ENCODE data around the gene RAD9A.

Gene RAD9A

DNA sequence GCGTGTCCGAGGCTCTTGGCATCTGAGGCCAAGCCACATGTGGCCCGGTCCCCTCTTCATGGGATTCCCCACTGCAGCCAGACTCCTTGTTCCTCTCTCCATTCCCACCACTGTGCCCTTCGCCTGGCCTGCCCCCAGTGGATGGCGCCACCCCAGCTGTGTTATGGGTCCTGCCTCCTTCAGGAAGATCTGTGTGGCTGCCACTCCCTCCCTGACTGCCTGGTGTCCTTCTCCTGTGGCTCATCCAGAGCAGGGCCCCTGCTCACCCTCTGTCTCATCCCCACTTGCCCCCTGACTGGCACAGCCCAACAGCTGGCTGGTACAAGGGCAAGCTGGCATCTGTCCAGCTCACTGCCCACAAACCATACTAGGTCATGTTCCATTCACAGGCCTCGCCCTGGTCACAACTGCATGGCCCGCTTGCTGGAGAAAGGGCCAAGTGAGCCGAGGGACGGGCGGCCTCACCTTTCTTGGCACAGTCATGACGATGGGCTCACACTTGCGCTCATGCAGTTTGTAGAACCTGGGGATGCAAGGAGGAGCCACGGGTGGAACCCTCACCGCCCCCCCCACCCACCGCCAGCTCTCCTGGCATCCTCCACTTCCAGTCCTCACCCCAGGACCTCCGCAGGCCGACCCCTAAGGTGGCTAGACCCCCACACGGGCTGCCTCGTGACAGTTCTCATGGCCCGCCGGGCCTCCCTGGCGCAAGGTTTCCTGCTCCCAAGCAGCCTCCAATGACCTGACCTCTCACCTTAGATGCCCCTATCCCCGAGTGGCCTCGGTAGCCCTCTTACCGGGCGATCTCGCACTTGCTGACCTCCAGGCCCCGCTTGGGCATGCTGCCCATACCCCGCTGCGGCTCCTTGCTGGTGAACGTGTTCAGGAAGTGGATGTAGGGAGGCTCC, 47.8 kb downstream of the RAD9A start:
- peak in 1 of 2 donors; percentile 84 for DNase-seq
- TF ChIP-seq, protein P1, sequence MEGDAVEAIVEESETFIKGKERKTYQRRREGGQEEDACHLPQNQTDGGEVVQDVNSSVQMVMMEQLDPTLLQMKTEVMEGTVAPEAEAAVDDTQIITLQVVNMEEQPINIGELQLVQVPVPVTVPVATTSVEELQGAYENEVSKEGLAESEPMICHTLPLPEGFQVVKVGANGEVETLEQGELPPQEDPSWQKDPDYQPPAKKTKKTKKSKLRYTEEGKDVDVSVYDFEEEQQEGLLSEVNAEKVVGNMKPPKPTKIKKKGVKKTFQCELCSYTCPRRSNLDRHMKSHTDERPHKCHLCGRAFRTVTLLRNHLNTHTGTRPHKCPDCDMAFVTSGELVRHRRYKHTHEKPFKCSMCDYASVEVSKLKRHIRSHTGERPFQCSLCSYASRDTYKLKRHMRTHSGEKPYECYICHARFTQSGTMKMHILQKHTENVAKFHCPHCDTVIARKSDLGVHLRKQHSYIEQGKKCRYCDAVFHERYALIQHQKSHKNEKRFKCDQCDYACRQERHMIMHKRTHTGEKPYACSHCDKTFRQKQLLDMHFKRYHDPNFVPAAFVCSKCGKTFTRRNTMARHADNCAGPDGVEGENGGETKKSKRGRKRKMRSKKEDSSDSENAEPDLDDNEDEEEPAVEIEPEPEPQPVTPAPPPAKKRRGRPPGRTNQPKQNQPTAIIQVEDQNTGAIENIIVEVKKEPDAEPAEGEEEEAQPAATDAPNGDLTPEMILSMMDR (IDR thresholded peaks at IDR 0.05), result no peak
- no peaks in the 10 kb centered on the region for H3K27me3 ChIP-seq
- H3K27ac ChIP-seq, result peak overlapping the region; percentile 51 to 64
- intact Hi-C loops (cut with DNase I; ENCODE audit: low total_unique reads), result no loop called here
- no peak overlapping the region for H3K4me3 ChIP-seq
- peaks cover 0 to 68% (median 40%) of the 10 kb centered on the region in 4 donors for H3K4me1 ChIP-seq
- no peaks in the 10 kb centered on the region for H3K9me3 ChIP-seq
- H3K36me3 ChIP-seq, result peaks cover 0 to 77% (median 55%) of the 10 kb centered on the region in 3 donors

DNA sequence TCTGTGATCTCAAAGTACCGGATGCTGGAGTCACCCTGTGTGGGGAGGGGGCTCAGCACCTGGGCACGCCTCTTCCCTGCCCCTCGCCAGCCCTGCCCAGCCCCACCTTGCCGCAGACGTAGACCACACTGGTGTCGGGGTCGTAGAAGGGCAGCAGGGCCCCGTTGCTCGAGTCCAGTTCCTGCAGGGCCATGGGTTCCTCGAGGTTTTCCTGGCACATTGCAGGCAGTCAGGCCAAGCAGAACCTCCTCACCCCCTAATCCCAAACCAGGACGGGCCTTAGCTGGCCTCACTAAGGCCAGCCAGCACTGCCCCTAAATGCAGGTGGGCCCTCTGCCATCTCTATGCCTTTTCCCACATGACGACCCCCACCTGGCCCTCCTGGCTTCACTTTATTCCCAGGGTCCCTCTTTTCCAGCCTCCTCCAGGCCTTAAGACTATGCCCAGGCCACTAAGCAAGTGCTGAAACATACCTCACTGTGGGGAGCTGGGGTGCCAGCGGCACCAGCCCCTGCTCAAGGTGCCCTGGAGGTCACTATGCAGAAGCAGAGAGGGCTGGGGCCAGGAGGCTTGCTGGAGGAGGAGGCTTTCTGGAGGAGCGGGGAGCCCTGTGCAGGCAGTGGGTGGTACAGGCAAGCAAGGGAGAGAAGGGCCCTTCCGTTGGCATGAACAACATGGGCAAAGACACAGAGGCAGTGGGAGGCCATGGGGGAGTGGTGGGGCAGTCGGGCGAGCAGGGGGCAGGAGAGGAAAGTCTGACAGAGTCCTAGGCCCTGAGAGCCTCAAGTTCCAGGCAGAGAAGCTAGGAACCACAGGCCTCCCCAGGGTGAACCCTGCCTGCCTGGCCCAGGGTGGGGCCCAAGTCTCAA, 48.7 kb downstream of the RAD9A start:
- peak overlapping the region; percentile 51 to 64 for H3K27ac ChIP-seq
- no peak for DNase-seq
- peaks cover 0 to 69% (median 39%) of the 10 kb centered on the region in 4 donors for H3K4me1 ChIP-seq
- TF ChIP-seq, protein P1 (IDR thresholded peaks at IDR 0.05), result no peak
- H3K4me3 ChIP-seq, result no peak overlapping the region
- no peaks in the 10 kb centered on the region for H3K27me3 ChIP-seq
- no peaks in the 10 kb centered on the region for H3K9me3 ChIP-seq
- intact Hi-C loops (cut with DNase I; ENCODE audit: low total_unique reads), result no loop called here
- peaks cover 0 to 68% (median 47%) of the 10 kb centered on the region in 3 donors for H3K36me3 ChIP-seq

- H3K4me3 ChIP-seq, result no peak overlapping the region
- TF ChIP-seq, protein P1 (IDR thresholded peaks at IDR 0.05), result no peak
- no peak overlapping the region for H3K27ac ChIP-seq
- H3K4me1 ChIP-seq, result peaks cover 0 to 63% (median 34%) of the 10 kb centered on the region in 4 donors
- intact Hi-C loops (cut with DNase I; ENCODE audit: low total_unique reads), result no loop called here
- H3K9me3 ChIP-seq, result no peaks in the 10 kb centered on the region
- no peak for DNase-seq
- peaks cover 0 to 61% (median 40%) of the 10 kb centered on the region in 3 donors for H3K36me3 ChIP-seq
- H3K27me3 ChIP-seq, result no peaks in the 10 kb centered on the region
These were observed 49.3 kb downstream of the RAD9A start for GRCh38 chr11:67441098-67441563.

DNA sequence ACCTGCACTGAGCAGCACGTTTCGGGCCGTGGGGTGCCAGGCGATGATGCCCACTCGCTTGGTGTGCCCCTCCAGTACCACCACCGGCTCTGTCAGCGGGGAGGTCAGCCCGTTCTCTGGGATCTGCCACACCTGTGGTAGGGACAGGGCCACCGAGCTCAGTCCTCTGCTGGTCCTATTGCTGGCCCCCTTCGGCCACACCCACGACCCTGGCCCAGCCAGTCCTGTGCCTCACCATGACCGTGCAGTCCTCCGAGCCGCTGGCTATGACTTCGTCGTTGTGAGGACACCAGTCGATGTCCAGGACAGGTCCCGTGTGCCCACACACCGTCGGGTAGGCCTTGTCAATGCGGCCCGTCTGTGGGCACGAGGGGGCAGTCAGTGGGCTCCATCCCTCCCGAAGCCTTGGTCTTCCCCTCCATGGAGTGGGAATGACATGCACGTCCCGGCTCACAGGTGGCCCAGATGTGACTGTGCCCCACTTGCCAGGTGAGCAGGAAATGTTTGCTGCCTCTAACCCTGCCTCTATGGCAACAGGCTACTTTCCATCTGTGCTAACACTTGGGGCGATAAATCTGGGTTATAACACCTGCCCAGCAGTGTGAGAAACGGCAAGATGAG, 50.1 kb downstream of the RAD9A start:
- intact Hi-C loops (cut with DNase I; ENCODE audit: low total_unique reads), result loop anchor here (2.0 kb wide), 1 partner anchor 23 kb away; no protein-coding TSS in a partner anchor
- peaks cover 0 to 54% (median 38%) of the 10 kb centered on the region in 3 donors for H3K36me3 ChIP-seq
- H3K27ac ChIP-seq, result peak overlapping the region; percentile 96 to 98
- DNase-seq, result peak in 1 of 2 donors; percentile 68
- no peaks in the 10 kb centered on the region for H3K9me3 ChIP-seq
- no peaks in the 10 kb centered on the region for H3K27me3 ChIP-seq
- no peak overlapping the region for H3K4me3 ChIP-seq
- TF ChIP-seq, protein P1 (IDR thresholded peaks at IDR 0.05), result no peak
- peaks cover 0 to 56% (median 30%) of the 10 kb centered on the region in 4 donors for H3K4me1 ChIP-seq

Measured in tibial artery (tissue), 4 donors.